ENCODE results near the gene TRAIP.
"Not testable (repeated sequence)": the region's sequence is repeated elsewhere in the genome, so short reads cannot be mapped to it uniquely, and the experiment has no call there.

Gene TRAIP, protein sequence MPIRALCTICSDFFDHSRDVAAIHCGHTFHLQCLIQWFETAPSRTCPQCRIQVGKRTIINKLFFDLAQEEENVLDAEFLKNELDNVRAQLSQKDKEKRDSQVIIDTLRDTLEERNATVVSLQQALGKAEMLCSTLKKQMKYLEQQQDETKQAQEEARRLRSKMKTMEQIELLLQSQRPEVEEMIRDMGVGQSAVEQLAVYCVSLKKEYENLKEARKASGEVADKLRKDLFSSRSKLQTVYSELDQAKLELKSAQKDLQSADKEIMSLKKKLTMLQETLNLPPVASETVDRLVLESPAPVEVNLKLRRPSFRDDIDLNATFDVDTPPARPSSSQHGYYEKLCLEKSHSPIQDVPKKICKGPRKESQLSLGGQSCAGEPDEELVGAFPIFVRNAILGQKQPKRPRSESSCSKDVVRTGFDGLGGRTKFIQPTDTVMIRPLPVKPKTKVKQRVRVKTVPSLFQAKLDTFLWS

DNA sequence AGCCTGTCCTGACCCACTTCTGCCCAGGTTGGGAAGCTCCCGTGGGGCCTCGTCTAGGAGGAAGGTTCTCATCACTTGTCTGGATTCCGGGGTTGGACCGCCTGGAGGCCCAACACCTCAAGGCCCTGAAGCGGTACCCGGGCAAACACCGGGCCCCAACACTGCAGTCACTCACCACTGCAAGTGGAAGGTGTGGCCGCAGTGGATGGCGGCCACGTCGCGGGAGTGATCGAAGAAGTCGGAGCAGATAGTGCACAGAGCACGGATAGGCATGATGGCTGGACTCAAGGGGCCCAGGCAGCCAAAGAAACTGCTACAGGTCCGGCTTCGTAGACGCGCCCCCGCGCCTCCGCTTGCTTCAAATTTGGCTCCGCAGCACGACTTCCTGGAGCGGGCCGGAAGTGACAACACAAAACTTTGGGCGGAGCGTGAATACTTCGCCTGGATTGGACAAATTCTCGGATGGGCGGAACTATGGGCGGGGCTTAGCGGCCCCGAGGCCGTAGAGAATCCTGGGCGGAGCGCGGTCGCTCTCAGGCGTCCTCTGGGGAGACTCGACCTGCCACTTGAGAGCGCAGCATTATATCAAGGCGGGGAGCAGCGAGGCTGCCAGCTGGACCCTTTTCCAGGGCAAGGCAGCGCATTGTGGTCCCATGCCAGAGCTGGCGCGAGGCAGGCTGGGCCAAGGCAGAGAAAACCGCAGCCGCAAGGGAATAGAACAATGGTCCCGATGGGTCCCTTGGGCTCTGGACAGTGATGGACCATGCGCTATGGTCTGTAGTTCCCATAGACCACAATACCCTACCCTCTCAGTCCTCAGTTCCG is at the start of gene TRAIP:
Gene TRAIP (minus strand): TSS at position 384 of the 825 bp plus-strand sequence. CDS start 111 bp downstream, at position 273.
- DNase-seq (ENCODE audit: low read depth), result peak; percentile 91

DNA sequence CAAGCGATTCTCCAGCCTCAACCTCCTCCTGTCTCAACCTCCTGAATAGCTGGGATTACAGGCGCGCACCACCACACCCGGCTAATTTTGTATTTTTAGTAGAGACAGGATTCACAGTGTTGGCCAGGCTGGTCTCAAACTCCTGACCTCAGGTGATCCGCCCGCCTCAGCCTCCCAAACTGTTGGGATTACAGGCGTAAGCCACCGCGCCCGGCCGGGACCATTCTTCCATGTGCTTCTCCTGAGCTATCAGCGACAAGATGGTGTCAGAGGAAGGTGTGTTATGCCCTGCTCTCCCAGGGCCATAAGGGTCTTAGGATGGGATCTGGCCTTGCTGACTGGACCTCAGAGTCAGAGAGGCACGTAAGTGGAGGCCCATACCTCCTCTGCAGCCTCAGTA is 48.1 kb upstream of the TRAIP start:
- DNase-seq (ENCODE audit: low read depth), result not testable (repeated sequence)

DNA sequence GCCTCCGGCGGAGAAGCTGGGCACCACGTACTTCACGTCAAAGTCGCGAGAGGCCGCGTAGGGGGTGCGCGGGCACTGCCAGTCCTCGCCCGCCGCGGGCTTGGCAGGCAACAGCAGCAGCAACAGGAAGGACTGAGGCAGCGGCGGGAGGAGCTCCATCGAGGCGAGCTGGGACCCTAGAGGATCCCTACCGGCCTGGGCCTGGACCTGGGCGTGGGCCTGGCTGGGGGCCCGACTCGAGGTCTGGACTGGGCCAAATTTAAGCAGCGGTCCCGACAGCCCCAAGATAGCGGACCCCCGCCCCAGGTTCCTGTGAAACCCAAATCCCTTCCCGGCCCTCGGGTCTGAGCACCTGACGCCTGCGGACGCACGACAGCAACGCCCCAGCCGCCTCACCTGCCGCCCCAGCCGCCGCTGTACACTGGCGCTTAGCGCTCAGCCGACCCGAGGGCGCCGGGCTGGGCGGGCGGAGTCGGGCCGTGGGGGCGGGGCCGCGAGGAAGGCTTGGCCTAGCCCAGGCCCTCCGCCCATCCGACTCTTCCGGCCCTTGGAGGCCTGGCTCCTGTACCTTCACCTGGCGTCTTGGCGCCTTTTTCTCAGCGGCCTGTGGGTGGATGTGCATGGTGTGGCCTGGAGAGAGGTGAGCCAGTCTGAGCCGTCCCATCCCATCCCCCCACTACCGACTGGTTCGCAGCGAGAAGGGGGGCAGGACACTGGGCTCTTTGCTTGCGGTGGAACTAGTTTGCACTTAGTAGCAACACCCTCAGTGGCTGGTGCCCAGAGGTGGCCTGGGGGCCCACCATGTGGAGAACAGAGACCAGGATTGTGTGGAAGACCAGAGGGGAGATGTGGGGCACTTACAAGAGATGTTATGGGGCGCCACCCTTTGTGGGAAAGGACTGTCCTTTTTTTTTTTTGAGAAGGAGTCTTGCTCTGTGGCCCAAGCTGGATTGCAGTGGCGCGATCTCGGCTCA is 47.4 kb upstream of the TRAIP start, which contains the start of gene MST1R:
Gene MST1R (minus strand): TSS at position 423 of the 974 bp plus-strand sequence. CDS start 264 bp downstream, at position 159.
- DNase-seq (ENCODE audit: low read depth), result no peak

DNA sequence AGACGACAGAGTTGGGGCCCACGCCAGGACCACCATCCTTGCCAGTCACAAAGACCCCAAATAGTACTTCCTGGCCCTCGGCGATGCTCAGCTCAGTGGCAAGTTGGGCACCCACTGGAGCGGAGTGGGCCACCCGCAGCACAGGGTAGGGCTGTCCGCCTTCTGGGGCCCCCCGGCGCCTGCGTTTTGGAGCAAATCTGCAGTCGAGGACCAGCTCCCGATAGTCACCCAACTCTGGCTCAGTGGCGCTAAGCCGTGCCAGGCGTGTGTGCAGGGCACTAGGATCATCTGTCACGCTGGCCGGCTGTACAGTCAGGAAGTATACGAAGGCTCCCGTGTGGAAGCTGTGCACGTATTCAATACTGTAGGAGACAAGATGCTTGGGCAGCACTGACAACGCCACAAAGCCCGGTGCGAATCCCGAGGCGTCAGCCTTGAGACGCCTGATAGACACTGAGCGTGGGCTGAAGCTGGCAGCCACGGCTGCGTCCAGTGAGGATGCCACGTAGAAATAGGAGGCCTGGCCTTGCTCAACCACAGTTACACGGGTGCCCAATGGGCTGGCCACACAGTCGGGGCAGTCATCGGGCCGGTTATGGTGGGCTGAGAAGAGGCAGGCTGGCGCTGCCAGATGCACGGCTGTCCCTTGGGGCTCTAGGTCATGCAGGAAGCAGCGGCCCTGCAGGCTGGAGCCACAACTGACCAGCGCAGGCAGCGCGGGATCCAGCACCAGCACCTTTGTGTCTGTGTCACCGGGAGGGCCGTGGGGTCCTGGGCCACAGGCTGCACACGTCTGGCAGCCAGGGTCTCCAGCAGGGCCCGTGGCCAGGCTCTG is 46.4 kb upstream of the TRAIP start:
- DNase-seq (ENCODE audit: low read depth), result no peak

DNA sequence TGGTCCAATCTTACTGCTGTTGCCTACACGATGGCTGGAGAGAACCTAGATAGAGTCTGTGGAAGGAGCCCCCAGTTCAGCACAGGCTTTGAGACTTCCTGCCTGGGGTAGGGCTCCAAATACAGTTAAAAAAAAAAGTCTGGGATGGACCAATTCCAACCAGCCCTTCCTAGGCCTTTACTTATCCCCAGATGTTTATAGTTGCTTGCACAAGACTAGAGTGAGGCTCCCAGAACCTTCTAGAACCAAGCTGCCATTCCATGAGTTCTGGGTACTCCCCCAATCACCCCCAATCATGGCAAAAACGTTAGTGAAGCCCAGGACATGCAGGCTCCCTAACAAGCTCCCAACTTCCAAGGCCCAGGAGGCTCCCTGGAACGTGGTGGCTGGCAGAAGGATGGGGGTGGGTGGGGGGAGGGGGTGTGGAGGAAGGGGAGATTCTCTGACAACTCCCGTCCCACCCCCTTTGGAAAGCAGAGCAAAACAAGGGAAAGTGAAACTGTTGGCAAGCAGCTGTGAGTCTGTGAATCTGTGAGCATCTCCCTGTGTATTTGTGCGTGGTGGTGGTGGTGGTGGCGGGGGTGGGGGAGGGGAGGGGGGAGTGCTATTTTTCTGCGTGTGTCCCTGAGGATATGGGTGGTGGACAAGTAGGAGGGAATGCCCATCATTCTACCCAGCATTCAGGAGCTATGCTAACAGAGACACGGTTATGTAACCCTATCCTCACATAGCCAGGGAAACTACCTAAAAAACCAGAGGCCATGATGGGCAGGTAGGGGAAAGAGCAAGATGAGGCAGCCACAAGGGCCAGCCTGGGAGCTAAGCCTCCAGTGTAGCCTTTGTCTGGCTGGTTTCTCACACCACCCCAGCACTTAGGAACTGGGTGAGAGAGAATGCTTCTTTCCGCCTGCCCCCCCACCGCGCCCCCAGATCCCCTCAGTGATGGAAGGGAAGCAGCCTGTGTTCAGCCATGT is 45.3 kb upstream of the TRAIP start:
- DNase-seq (ENCODE audit: low read depth), result no peak

DNA sequence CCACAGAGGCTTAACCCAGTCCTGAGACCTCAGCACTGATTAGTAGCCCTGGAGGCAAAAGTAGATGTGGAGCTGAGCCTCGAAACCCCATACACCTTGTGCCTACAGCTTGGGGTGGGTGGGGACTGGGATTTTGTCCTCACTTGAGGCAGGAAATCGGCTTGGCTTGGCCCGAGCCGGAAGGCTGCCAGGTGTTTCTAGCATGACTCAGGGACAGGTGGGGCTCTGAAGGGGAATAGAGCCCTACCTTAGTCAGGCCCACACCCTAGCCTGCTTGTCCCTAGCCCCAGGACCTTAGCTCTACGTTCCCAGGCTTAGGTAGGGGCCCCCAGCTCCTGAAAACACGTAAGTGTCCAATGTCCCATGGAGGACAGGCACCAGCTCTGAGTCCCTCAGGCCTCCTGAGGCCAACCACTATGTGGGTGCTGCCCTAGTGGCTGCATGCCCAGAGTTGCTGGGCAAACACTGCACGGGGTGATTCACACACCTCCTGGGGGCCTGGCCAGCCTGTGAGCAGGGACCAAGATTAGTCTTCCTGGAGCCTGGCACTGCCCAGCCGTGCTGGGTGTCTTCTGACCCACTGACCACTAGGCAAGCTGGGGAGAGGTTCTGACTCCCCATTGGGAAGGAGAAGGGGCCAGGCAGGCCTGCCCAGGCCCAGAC is 44.3 kb upstream of the TRAIP start:
- DNase-seq (ENCODE audit: low read depth), result peak; percentile 59

DNA sequence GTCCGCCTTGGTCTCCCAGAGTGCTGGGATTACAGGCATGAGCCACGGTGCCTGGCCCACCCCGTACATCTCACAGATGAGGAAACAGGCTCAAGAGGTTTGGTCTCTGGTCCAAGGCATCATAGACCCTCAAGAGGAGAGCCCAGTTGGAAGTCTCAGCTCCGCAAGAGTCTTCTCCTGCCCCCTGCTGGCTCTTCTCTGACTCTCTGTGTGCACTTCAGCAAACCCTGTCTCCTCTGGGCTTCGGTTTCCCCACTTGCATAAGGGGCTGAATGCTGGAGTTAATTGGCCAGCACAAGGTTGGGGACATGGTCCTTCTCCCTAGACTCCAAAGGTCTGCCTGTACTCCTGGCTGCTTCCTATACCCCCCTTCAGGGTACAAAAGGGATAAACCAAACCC is 43.5 kb upstream of the TRAIP start:
- DNase-seq (ENCODE audit: low read depth), result no peak

DNA sequence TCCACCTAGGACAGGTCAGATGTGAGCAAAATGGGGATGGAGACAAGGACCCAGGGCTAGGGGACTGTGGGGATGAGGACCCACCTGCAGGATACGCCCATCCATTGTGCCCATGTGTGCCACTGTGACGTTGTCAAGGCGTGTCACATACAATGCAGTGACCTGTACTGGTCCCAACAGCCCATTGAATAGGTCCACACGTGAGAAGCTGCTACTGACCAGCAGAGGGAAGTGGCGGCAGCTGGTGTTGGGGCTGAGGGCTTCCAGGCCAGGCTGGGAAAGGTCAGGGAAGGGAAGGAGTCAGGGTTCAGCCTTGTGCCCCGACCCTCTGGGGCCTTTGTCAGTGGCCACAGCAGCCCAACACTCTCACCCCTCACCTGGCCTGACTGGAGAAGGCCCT is 42.6 kb upstream of the TRAIP start:
- DNase-seq (ENCODE audit: low read depth), result no peak

DNA sequence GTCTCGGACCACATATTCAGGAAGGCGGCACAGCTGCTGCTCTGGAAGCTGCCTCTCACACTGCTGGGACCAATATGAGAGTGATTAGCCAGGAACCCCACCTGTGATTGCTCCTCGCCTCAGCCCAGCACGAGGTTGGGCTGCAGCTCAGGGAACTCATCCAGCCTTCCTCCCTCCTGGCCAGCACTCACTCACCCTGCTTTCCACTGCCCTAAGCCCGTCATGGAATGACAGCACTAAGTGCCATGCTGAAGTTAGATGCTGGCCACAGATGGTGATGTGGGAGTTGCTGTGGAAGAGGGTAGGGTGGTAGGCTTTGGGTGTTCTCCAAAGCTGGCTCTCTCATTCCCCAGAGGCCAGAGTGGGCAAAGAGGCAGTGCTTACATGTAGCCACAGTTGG is 40.0 kb upstream of the TRAIP start:
- DNase-seq (ENCODE audit: low read depth), result no peak

DNA sequence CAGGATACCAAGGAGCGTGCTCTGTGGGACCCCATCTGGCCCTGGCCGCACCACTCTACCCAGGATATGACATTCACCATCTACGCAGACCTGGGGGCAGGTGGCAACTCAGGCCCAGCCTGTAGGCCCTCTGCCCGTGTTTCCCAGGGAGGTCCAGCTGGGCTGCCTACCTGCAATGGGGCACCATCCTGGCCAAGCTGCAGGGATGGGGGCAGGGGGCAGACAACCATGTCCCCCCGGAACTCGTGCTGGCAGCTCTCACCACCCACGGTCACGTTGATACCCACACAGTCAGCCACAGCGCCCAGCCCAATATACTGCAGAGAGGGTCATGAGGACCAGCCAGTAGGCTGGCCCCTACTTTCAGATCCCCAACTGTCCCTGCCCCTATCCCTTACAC is 39.4 kb upstream of the TRAIP start:
- no peak for DNase-seq (ENCODE audit: low read depth)

DNA sequence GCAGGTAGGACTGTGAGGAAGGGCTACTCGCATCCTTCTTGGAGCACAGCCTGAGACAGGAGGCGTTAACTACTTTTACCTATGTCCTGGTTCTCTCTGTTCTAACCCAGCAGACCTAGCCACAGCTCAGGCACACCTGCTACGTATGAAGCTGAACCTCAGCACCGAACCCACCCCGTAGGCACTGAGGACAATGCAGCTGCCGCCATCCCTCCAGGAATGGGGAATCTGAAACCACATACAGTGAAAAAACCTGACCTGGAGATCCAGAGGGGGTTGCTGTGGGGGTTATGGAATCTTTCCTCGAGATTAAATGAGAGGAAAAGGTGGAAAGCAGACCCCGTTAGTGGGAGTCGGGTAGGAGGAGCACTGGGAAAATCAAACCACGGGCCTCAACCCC is 32.9 kb upstream of the TRAIP start:
- no peak for DNase-seq (ENCODE audit: low read depth)

DNA sequence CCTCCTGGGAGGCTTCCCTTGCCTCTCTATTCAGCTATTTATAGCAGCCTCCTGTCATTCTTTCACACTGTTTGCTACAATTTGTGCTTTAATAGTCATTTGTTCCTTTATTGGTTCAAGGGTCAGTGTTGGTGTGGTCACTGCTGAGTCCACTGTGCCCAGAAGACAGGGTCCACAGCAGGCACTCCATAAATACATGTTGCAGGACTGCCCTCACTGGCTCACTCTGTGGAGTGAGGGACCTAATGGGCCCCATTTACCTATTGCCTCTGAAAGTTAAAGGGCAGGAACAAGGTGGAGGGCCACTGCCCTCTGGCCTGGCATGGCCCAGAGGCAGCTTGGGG is 30.5 kb upstream of the TRAIP start:
- no peak for DNase-seq (ENCODE audit: low read depth)

DNA sequence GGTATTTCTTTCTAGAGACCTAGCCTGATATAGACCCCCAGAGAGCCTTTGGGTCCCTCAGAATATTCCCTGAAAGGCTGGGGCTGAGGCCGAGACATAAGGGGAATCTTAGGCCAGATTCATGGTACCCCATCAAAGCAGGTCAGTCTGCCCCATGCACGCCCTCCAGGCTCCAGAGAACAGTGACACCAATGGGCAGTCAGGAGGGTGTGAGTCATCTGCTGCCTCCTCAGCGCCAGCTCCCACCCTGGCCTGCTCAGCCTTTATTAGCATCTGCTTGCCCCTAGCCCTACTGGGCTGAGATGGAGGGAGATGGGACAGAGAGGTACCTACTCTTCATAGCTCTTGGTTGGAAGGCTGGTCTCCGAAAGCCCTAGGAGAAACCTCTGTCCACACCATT is 27.6 kb upstream of the TRAIP start:
- DNase-seq (ENCODE audit: low read depth), result no peak

DNA sequence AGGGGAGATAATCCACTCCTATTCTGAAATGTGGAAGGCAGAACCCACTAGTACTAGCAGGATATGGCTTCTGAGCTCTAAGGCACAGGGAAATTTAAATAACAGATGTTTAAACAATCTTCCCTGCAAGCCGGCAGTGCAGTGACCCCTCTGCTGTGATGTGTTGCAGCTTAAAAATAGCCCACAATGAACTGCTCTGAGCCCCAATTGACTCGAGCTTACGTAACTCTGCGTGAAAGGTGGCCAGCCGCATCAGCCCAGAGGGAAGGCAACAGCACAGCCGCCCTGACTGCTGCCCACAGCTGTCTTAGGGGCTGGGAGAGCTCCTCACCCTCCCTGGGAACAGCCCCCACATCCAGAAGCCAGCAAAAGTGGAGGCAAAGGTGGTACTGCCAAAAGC is 25.8 kb upstream of the TRAIP start:
- DNase-seq (ENCODE audit: low read depth), result no peak

DNA sequence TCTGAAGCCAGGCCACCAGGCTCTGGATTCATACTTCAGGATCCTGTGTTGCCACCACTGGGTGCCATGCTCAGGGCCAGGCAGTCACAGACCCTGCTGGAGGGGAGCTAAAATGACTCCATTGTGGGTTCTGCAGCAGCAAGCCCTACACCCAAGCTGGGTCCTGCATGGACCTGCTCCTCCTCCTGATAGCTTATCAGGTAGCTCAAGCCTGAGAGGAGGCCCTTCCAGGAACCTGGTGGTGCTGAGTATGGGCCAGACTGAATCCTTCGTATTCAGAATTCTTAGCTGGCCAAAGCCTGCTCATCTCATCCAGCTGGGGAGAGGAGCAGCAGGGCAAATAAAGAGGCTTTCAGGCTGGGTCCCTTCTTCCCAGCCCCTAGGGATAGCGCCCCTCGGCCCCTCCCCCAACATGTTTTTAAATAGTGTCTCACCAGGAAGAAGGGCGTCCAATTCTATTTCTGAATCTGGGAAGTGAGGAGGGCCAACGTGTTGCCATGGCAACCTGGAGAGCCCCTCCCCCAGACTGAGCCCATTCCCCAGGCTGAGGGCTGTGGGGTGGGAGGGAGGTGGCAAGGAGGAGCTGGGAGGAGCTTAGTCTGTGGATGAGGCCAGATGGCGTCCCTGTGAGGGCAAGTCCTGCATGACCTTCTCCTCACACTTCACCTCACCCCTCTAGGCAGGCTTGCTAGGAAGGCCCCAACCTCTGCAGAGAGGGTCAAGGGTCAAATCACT is 24.4 kb upstream of the TRAIP start:
- no peak for DNase-seq (ENCODE audit: low read depth)

DNA sequence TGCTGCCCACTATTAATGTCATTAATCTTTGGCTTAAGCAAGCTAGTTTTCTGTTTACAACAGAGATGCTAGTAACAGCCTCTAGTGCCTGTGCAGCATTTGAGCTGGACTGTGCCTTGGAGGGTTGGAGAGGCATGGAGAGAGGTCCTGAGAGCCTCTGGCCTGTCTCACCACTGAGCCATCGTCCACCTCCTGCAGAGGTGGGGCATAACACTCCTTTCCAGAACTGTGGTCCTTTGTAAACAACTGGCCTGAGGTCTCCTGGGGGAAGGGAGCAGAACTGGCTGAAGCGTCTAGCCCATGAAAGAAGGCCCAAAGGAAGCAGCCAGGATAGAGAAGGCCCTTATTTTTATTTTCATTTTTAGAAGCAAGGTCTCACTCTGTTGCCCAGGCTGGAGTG is 23.4 kb upstream of the TRAIP start:
- no peak for DNase-seq (ENCODE audit: low read depth)

DNA sequence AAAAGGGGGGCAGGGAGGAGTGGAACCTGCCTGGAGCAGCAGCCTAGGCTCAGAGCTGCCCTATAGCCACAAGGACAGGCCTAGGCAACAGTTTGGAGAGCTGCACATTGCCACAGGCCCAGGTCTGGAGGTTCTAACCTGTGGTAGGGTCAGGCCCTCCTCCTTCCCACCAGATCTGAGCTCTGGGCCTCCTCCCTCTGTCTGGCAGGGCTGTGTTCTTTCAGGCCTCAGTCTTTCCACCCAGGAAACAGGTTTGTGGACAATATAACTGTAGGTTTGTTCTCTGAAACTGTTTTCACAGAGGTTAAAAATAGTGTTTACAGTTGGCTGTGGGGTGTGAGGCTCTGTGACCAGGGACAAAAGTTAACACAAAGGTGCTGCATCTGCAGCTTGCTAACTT is 22.3 kb upstream of the TRAIP start:
- DNase-seq (ENCODE audit: low read depth), result no peak

DNA sequence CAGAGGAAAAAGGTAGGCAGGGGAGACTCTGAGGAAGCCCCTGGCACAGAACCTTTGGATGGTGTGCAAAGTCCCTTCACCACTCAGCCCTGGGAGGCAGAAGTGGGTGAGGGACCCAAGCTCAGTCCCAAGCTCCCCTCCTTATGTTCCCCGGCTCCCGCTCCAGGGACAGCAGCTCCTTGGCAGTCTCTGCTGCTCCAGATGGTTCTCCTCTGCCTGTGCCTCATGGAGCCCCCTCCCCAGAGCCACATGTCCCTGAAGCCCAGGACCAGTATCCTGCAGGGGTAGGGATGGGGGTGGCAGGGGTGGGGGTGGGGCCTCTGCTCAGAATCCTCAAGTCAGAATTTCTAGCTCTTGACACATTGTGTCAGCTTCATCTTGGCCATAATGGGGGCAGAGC is 21.4 kb upstream of the TRAIP start:
- no peak for DNase-seq (ENCODE audit: low read depth)

DNA sequence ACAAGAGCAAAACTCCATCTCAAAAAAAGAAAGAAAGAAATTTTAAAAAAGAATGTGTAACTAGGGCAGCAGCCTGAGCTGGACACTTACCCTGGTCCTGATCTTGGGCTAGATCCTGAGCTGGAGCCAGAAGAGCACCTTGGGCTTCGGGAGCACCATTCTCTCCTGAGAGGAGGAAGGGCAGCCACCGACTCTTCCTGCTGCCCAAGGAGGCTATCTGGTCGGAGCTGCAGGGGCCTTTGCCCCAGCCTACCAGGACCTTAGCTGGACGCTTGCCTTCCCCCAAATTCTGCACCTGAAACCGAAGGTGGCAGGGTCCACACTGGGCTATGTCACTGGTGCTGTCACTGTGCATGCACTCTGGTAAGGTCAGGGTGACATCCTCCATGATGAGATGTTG is 20.2 kb upstream of the TRAIP start:
- DNase-seq (ENCODE audit: low read depth), result no peak

All from HS-27A (cell line).